Measurements from ENCODE around the gene FBXO21.
"Not testable (repeated sequence)": the region's sequence is repeated elsewhere in the genome, so short reads cannot be mapped to it uniquely, and the experiment has no call there.

Gene FBXO21

GRCh38 chr12:117101953-117102799 lies 88.1 kb downstream of the FBXO21 start:
- DNase-seq: peak; percentile 38

GRCh38 chr12:117100851-117101673 lies 89.2 kb downstream of the FBXO21 start:
- peak; percentile 54 for DNase-seq

GRCh38 chr12:117100251-117100650 lies 90.0 kb downstream of the FBXO21 start:
- peak; percentile 16 for DNase-seq

- no peak for DNase-seq
Measured at GRCh38 chr12:117098361-117099217, 91.7 kb downstream of the FBXO21 start.

GRCh38 chr12:117098024-117098360 lies 92.3 kb downstream of the FBXO21 start:
- no peak for DNase-seq

GRCh38 chr12:117097159-117097558 lies 93.1 kb downstream of the FBXO21 start:
- DNase-seq: peak; percentile 63

- DNase-seq: no peak
Measured at GRCh38 chr12:117096501-117097042, 93.7 kb downstream of the FBXO21 start.

- DNase-seq: not testable (repeated sequence)
Measured at GRCh38 chr12:117095191-117095590, 95.1 kb downstream of the FBXO21 start.

GRCh38 chr12:117093918-117094630 lies 96.2 kb downstream of the FBXO21 start:
- DNase-seq: no peak

GRCh38 chr12:117093431-117093830 lies 96.8 kb downstream of the FBXO21 start:
- DNase-seq: no peak

GRCh38 chr12:117092886-117093285 lies 97.4 kb downstream of the FBXO21 start:
- no peak for DNase-seq

- no peak for DNase-seq
Measured at GRCh38 chr12:117092511-117092780, 97.8 kb downstream of the FBXO21 start.

Measured in NCI-H82 (cell line).